Measurements from ENCODE around the gene STK10.

Gene STK10

DNA sequence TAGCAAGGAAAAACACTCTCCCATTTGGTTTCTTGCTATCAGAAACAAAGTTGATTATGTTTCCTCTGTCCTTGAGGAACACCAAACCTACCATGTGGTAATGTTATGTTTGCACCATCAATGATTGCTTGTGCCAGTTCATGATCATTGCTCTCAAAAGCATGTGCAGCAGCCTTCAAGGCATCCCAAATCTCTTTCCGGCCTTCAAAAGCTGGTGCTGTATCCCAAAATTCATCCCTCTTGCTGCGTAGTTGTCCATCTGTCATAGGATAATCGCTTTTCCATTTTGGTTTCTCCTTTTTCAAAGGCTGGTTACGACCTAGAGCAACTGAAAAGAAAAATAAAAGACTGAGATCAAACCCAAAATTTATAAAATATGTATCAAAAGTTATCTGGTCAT is 46.0 kb upstream of the STK10 start:
- TF ChIP-seq REST (IDR thresholded peaks at IDR 0.05; ENCODE audit: insufficient replicate concordance, low read depth) (no peak), SPI1 (IDR thresholded peaks at IDR 0.05; ENCODE audit: borderline replicate concordance, low read depth) (no peak), POLR2AphosphoS5 (IDR thresholded peaks at IDR 0.05; ENCODE audit: low read depth) (no peak), GABPA (IDR thresholded peaks at IDR 0.05; ENCODE audit: low read depth) (no peak)
- TF ChIP-seq, protein P1, sequence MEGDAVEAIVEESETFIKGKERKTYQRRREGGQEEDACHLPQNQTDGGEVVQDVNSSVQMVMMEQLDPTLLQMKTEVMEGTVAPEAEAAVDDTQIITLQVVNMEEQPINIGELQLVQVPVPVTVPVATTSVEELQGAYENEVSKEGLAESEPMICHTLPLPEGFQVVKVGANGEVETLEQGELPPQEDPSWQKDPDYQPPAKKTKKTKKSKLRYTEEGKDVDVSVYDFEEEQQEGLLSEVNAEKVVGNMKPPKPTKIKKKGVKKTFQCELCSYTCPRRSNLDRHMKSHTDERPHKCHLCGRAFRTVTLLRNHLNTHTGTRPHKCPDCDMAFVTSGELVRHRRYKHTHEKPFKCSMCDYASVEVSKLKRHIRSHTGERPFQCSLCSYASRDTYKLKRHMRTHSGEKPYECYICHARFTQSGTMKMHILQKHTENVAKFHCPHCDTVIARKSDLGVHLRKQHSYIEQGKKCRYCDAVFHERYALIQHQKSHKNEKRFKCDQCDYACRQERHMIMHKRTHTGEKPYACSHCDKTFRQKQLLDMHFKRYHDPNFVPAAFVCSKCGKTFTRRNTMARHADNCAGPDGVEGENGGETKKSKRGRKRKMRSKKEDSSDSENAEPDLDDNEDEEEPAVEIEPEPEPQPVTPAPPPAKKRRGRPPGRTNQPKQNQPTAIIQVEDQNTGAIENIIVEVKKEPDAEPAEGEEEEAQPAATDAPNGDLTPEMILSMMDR (IDR thresholded peaks at IDR 0.05; ENCODE audit: insufficient read depth, low read length) = no peak
- Histone ChIP-seq H3K27ac (replicated peaks) (no peak overlapping the region), H3K27me3 (ENCODE audit: insufficient read depth, poor library complexity, severe bottlenecking) (no peaks in the 10 kb centered on the region), H3K4me3 (replicated peaks; ENCODE audit: insufficient read depth, low read length) (no peak overlapping the region)
- DNase-seq (ENCODE audit: low read depth in 1 of 2, low spot score in 1 of 2) = no peak

- TF ChIP-seq REST (IDR thresholded peaks at IDR 0.05; ENCODE audit: insufficient replicate concordance, low read depth) (no peak), GABPA (IDR thresholded peaks at IDR 0.05; ENCODE audit: low read depth) (no peak), SPI1 (IDR thresholded peaks at IDR 0.05; ENCODE audit: borderline replicate concordance, low read depth) (no peak), POLR2AphosphoS5 (IDR thresholded peaks at IDR 0.05; ENCODE audit: low read depth) (no peak)
- TF ChIP-seq, protein P1 (IDR thresholded peaks at IDR 0.05; ENCODE audit: insufficient read depth, low read length) = no peak
- H3K4me3 ChIP-seq (replicated peaks; ENCODE audit: insufficient read depth, low read length) = no peak overlapping the region
- H3K27me3 ChIP-seq (ENCODE audit: insufficient read depth, poor library complexity, severe bottlenecking) = no peaks in the 10 kb centered on the region
- DNase-seq (ENCODE audit: low read depth in 1 of 2, low spot score in 1 of 2) = no peak
- H3K27ac ChIP-seq (replicated peaks) = no peak overlapping the region
Observed at GRCh38 chr5:172229904-172230303, 41.9 kb upstream of the STK10 start.

- Histone ChIP-seq H3K27me3 (ENCODE audit: insufficient read depth, poor library complexity, severe bottlenecking) (no peaks in the 10 kb centered on the region), H3K4me3 (replicated peaks; ENCODE audit: insufficient read depth, low read length) (no peak overlapping the region), H3K27ac (replicated peaks) (no peak overlapping the region)
- DNase-seq (ENCODE audit: low read depth in 1 of 2, low spot score in 1 of 2) = no peak
- no peak for TF ChIP-seq GABPA (IDR thresholded peaks at IDR 0.05; ENCODE audit: low read depth)
- no peak for TF ChIP-seq SPI1 (IDR thresholded peaks at IDR 0.05; ENCODE audit: borderline replicate concordance, low read depth)
Observed at GRCh38 chr5:172224996-172225395, 37.0 kb upstream of the STK10 start.

GRCh38 chr5:172223901-172224873 is 36.2 kb upstream of the STK10 start:
- no peaks in the 10 kb centered on the region for H3K27me3 ChIP-seq (ENCODE audit: insufficient read depth, poor library complexity, severe bottlenecking)
- H3K27ac ChIP-seq (replicated peaks) = no peak overlapping the region
- DNase-seq (ENCODE audit: low read depth in 1 of 2, low spot score in 1 of 2) = no peak
- TF ChIP-seq GABPA (IDR thresholded peaks at IDR 0.05; ENCODE audit: low read depth) = no peak
- TF ChIP-seq REST (IDR thresholded peaks at IDR 0.05; ENCODE audit: insufficient replicate concordance, low read depth) = no peak
- TF ChIP-seq SPI1 (IDR thresholded peaks at IDR 0.05; ENCODE audit: borderline replicate concordance, low read depth) = no peak
- TF ChIP-seq POLR2AphosphoS5 (IDR thresholded peaks at IDR 0.05; ENCODE audit: low read depth) = no peak
- TF ChIP-seq, protein P1 (IDR thresholded peaks at IDR 0.05; ENCODE audit: insufficient read depth, low read length) = no peak
- no peak overlapping the region for H3K4me3 ChIP-seq (replicated peaks; ENCODE audit: insufficient read depth, low read length)
